GM21360 (cell line): ENCODE results near the gene DNAH3.

Source experiments
- ATAC-seq: cut with Tn5 transposase; IDR thresholded peaks from one replicate; pipeline ENCODE4 v1.9.1; 2021; ENCODE audit warnings: mild to moderate bottlenecking, moderate library complexity; ENCODE audit not compliant: unreplicated experiment

Gene DNAH3

DNA sequence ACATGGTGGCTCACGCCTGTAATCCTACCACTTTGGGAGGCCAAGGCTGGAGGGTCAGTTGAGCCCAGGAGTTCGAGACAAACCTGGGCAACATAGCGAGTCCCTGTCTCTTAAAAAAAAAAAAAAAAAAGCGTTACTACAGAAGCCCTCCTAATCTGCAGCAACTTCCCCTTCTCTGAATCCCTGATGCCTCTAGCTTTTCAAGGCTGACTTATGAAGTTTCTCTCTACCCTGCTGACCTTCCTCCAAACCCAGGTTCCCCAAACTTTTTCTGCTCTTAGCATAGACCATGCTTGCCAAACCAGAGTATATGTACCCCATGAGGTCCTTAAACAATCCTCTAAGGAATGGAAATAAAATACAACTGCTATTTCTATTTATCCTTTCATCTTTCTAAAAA lies 233.7 kb downstream of the DNAH3 start:
- no peak for ATAC-seq

DNA sequence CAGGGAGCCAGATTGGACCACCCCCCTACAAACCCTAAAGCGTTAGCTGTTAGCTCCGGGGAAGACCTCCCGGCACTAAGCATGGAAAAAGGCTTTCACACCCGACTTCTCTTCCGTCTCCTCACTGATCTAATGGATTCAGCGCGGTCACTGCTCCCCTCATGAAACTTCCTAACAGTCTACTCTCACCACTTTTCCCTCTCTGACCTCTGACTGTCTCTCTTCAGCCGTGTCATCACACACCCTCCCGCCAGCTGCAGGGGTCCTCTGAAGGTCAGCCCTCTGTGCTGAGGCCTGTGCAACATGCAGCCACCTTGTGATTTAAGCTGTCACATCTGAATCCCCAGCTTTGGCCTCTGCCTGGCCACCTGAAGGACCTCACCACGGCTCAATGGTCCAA lies 234.4 kb downstream of the DNAH3 start:
- no peak for ATAC-seq

DNA sequence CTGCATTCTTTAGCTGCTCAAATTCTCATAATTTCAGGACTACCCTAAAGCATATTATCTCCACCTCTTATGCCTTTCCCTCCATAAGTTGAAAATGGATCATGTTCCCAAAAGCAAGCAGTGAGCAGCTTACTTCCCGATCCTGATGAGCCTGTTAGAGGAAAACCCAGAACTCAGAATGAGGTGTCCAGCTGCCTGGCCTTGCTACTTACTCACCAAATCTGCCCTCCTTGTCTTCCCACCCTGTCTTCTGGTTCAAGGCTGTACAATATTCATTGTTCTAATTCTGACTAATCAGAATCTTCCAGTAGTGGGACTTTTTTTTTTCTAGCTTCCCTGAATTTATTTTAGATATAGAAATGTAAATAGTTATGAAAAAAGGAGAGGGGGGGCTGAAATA lies 239.3 kb downstream of the DNAH3 start:
- ATAC-seq = no peak

DNA sequence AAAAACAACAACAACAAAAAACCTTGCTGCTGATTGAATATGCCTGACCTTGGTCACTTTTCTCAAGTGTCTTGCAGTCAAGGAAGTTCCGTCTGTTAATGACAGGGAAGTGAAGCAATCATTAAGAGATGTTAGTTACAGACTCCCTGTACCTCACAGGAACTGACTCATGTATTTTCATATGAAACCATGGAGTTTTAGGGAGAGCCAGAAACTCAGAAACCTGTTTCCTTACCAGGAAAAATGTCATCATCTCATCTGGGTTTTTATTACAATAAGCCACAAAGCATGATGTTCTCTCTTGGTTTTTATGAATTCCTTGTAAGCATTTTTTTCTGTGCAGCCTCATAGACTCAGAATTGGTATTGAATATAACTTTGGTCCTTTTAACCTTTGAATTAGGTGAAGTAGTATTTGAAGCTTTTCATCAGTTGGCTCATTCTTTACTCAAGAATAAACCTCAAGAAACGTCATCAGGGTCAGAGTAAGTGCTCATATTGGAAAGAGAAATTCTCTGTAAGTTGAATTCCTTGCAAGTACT lies 239.8 kb downstream of the DNAH3 start:
- ATAC-seq = no peak

DNA sequence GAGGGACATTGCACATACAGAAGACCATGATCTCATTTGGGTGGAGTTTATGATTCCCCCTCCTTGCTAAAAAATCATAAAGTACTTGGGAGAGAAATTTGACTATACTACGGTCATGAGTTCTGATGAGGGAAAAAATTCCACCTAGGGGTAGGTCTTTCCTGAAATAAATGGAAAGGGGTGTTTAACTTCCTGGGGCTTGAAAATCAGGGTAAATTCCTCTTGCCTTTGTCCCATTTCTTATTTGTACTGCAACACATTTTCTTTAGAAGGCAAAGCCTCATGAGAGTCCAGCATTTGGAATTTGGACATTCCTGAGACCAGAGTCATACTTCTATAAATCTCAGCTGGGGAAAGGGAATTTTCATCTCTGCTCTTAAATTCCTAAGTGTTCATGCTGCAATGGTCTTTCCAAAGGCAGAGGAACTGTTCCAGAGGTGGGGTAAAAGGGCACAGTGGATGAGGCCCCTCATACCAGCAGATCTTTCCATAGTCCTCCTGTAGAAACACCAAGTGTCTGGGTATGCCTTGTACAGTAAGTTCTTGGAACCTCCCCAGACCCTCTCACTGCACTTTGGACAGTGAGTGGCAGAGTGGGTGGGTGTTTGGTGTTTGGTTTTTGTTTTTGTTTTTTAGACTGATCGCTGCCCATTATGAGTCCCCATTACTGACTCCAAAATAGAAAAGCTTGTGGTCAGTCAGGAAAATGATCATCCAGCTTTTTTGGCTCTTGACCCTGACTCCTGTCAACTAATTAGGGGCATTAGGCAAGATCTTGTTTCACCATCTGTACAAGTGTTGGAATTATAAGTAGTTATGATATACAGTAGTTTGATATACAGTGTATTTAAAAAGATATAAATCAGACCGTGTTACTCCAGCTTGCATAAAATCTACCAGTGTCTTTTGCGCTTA lies 244.0 kb downstream of the DNAH3 start:
- ATAC-seq = no peak

DNA sequence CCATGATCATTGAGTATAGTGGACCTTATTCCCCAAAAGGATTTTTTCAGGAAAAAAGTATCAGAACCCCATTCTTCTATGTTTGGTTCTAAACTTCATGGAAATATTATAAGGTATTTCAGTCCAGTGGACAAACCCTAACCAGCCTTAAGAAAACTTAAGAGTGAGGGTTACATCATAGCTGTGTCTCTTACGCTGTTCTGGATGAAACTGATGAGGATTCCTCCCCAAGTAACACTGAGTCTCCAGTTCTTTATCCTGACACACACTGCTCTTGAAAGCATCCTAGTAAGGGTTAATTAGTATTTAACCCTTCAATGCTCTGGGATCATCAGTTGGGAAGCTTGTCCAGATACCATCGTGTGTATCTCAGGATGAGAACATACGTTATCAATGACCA lies 245.1 kb downstream of the DNAH3 start:
- ATAC-seq = no peak

DNA sequence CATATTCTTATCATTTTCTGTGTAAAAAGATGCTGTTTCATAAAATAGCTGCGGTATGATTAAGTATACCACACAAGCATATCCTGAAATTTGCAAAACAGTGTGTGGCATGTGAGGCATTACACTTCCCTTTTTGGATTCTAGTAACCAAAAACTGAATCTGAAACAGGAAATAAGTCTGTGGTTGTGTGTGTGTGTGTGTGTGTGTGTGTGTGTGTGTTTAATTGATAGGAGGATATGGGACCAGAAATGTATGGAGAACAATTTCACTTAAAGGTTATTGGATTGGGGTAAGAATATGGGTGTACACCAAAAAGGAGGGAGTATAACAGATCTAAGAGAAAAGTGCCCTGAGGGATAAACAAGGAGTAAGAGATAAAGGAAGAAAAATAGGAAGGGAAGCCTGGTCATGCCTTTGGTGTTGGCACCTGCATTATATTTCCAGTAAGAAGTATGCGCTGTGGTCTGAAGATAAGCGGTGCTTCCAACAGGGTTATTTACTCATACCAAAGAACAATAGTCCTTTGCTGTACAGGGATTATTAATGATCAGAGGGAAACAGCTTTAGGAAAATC lies 246.1 kb downstream of the DNAH3 start:
- no peak for ATAC-seq

DNA sequence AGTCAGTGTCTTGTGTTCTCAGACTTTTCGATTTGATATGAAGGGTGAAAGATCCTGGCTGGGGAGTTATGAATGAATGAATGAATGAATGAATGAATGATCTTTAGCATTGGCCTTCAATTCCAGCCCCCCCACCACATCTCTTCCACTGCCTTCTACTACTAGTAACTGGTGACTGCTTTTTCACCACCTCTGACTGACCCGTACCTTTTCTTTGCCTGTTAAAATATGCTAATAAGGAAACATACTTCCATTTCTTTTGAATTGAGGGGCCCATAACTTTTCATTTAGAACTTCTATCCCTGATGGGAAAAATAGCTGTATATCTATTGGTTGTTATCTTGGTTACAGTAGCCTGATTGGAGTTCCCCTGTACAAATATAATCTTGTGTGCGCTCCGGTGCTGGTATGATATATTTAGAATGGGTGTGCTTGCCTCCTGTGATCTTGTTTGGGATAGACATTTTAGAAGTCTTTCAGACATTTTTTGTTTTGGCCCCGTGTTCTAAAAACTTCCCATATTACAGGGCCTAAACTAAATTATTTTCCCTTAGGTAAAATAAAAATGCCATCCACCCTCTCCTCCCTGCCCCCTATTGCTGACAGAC lies 246.6 kb downstream of the DNAH3 start:
- ATAC-seq = no peak

DNA sequence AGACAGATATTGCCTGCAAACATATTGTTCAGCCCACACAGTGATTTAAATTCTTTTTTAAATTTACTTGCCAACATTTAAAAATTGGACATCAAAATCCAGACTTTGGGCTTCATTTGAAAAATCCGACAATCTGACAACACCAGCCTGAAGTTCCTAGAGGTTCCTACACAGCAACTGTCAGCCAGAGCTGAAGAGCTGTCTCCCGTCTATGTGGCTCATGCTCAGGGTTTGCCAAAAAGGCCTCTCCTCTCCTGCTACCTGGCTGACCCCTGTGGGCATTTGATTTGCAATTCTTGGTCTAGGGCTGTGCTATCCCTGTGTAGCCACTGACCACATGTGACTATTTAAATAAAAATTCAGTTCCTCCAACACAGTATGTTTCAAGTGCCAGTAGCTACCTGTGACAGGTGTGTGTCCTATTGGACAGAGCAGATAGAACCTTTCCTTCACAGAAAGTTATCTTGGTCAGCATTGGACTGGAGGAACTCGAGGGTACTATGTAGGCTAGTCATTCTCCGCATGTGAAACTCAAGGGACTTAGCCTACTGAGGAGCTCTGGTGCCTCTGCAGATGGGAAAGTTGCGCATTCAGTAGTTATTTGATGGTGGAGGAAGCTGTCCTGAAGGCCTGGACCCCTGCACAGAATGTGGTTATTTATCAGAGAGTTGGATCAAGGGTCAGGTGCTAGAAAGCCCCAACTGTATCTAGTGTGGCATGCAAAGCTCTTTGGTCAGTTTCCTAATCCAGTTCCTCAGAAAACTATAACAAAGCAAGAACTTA lies 247.3 kb downstream of the DNAH3 start:
- no peak for ATAC-seq

DNA sequence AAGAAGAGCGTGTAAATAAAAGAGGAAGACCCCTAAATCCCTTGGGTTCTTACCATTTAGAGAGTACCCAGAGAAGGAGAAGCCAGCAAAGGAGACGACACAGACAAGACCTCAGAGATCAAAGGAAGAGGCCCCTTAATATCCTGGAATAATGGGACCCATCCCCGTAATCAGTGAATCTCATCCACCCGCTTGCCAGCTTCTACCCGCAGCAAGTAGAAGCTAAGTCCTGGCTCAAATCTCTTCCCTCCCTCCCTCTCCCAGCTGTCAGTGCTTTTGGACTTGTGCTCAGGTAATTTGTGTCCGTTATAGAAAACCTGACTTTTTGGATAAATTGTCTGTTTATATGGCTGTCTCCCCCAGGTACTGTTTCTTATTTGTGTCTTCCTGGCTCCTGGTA lies 248.2 kb downstream of the DNAH3 start:
- no peak for ATAC-seq

DNA sequence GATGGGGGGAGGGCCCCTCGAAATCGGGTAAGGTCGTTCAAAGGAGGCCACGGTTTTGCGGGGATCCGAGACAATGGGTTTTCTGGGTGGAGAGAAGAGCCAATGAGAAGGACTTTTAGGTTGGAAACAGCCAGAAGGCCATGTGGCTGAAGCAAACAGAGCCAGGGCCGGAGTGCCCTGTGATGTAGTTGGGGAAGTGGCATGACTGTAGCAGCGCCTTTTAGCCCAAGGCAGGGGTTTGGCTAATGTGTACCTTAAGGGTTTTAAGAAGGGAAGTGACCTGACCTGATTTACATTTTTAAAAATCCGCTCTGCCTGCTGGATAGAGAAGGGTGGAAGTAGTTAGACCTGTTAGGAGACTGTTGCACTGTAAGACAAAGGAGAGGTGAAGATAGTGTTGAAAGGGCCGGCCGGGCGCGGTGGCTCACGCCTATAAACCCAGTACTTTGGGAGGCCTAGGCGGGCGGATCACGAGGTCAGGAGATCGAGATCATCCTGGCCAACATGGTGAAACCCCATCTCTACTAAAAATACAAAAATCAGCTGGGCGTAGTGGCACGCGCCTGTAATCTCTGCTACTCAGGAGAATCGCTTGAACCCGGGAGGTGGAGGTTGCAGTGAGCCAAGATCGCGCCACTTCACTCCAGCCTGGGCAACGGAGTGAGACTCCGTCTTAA lies 249.1 kb downstream of the DNAH3 start:
- no peak for ATAC-seq

DNA sequence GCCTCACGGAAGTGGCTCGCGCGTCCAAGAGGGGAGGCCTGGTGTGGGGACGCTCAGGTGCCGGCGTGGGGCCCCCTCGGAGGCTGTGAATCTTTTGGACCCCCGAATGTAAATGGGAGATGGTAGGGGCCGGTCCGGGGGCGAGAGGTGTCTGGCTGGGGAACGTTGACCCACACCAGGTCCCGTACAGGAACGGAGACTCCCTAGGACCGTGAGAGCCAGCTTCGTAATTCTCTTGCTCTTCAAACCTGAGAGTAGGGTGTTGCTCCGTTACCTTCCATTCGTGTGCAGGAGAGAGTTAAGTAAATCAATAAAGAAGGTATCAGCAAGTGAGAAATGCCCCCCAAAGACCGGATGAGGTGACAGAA lies 249.6 kb downstream of the DNAH3 start:
- ATAC-seq = no peak

DNA sequence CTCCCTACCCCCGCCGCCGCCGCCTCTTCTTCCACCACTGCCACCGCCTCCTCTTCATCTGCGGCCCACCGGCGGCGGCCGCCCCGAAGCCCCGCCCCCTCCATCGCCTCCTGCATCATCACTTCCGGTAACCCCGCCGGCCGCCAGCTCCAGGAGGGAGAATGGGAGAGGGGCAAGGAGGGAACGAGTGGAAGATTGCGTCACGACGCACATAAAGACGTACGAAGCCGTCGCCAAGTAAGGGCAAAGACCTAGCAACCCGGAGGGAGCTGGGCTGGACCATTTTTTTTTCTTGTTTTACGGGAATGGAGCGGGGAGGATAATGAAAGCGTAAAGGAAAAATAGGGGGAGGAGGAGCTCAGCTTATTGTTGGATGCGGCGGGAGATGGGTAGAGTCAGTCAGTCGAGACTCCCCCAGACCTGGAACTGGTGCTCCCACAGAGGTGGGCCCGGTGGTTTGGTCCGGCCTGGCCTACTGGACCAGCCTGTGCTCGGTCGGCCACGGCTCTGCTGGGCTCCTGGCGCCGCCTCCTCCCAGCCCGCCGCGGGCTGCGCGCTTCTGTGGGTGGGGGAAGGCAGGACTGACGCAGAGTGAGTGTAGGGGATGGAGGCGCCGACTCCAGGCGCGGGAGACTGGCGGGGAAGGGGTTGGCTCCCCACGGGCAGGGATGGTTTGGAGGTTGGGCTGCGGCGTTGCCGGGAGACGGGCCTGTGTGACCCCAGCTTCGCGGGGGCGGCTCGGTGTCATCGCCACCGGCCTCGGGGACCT lies 250.2 kb downstream of the DNAH3 start, which contains the start of the genes DCUN1D3 and LYRM1:
TSS of gene DCUN1D3 (minus strand) at position 60 of the 769 bp plus-strand sequence. CDS start 37,820 bp downstream, outside the sequence.
TSS of gene LYRM1 (plus strand) at position 473 of the 769 bp plus-strand sequence. CDS start 14,785 bp downstream, outside the sequence.
- peak; percentile 57 for ATAC-seq

DNA sequence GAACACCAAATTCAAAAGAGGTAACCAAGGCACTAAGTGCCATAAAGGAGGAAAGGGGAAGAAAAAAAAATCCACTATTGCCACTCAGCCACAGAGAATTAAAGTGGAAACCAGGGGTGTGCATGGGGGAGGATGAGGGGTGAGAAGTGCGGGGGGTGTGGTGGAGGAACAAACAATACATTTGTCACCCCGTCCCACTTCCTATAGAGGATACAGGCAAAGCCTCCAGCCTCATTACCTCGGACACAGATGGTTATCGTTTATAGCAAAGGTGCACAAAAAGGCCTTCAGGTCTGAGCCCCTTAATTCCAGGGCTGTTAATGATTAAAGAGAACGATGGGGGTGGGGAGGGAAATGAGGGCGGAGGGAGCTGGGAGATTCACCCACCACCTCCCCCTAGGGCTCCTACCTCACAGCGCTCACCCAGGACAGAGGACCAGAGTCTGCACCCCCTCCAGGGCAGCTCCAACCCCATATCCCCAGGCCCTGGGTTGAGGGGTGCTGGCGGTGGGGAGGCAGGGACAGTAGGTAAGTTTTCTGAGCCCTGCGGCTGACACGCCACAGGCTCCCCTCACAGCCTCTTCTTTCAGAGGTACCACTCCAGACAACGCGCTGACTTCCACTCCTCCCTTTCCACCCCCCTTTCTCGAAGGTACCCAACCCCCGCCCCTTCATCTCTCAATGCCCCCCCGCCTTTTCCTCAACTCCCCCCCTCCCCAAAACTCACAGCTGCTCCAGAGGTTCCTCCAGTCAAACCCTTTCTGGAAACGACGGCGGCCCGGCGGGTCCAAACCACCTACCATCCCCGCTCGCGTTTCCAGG lies 251.0 kb downstream of the DNAH3 start:
- ATAC-seq = no peak

DNA sequence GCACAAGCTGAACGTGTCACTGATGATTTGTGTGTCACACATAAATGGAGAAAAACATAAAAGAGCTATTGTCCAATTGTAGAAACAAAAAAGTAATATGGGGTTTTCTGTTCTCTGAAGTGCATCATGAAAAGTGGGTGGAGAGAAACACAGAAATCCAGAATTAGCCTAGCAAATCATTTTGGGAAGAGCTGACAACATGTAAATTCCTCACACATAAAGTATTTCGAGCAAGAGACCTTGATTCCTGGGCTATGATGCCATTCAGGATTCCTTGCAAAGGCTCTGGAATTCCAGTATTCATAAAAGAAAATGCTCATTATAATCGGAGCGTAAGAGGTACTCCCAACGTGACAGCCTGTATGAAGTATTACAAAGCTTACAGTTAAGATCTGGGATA lies 251.6 kb downstream of the DNAH3 start:
- ATAC-seq = no peak

DNA sequence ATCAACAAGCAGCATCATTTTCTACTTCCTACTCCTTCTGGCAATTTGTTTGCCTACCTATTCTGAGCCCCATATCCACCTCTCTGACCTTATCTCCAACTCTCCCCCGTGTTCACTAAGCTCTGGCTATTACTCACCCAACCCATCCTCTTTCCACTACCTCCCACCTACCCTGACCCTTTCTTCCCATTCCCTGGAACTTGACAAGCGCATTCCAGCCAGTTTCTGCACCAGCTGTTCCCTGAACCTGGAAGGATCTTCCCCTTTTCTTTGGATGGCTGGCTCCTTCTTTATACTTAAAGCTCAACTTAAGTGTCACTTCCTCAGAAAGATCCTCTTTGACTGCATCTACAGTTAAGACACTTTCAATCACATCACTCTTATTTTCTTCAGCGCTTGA lies 252.7 kb downstream of the DNAH3 start:
- ATAC-seq = no peak

DNA sequence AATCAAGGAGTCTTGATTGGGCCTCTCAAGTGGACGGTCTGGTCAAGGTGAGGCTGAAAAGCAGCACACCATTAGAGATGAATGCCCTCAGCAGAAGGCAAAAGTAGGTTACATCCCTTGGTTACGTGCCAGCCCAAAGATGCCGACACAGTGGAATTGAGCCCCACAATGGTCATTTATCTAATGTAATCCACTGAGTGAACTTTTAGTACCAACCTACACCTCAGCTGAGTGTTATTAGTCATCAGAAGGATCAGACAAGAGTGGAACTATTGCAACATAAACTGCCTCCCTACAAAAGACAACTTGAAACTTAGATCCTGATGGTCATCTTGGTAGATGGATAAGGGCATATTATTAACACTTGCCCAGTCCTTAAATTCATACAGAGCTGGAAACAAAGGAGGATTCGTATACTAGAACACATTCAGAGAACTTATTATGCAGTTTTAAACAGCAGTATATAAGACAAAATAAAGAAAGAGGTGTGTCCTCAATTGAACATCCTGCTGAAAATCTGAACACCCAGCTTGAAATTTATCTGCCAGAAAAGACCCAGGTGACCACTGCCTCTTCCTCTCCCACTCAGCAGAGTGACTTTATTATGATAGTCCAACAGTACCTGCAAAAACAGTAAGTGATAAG lies 253.3 kb downstream of the DNAH3 start:
- ATAC-seq = no peak

DNA sequence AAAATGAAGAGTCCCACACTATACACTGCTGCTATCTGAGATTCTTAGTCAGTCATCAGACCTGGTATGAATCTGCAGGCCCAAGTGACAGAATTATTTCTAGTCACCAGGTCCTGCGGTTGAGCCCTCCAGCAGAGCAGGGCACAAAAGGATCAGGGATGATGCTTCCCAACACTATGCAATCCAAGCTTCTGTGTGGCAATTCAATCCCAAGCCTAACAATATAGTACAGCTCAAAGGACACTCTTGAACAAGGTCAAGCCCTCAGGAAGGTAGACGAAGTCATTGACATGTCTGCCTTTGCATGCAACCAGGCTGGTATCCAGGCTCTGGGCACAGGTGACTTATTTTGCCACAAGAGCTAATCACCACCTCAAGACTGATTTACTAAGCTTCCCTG lies 256.3 kb downstream of the DNAH3 start:
- ATAC-seq = no peak
